CD4-positive, alpha-beta T cell treated with Interleukin-17A for 4 hours (primary cell): ENCODE results near the gene UBR1.
"Not testable (repeated sequence)": the region's sequence is repeated elsewhere in the genome, so short reads cannot be mapped to it uniquely, and the experiment has no call there.

Source experiments
- DNase-seq: peaks from one replicate; pipeline ENCODE4 v3.0.0-alpha.2; 2020; ENCODE audit warnings: mixed read lengths

Gene UBR1

GRCh38 chr15:42893911-42894310 lies 211.9 kb downstream of the UBR1 start:
- not testable (repeated sequence) for DNase-seq
